Fibroblast of skin of scalp (primary cell): ENCODE data around the gene VIPR1.
"Not testable (repeated sequence)": the region's sequence is repeated elsewhere in the genome, so short reads cannot be mapped to it uniquely, and the experiment has no call there.

Experiments
- DNase-seq: peaks from one replicate; pipeline ENCODE4 v3.0.0-alpha.2; 2013

The VIPR1 gene

DNA sequence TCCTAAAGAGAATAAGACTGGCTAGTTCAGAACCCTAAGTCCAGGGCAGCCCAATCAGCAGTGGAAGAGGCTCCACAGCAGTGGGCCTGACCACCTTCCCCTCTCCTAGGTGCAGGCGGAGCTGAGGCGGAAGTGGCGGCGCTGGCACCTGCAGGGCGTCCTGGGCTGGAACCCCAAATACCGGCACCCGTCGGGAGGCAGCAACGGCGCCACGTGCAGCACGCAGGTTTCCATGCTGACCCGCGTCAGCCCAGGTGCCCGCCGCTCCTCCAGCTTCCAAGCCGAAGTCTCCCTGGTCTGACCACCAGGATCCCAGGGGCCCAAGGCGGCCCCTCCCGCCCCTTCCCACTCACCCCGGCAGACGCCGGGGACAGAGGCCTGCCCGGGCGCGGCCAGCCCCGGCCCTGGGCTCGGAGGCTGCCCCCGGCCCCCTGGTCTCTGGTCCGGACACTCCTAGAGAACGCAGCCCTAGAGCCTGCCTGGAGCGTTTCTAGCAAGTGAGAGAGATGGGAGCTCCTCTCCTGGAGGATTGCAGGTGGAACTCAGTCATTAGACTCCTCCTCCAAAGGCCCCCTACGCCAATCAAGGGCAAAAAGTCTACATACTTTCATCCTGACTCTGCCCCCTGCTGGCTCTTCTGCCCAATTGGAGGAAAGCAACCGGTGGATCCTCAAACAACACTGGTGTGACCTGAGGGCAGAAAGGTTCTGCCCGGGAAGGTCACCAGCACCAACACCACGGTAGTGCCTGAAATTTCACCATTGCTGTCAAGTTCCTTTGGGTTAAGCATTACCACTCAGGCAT, 33.7 kb downstream of the VIPR1 start:
- DNase-seq: peak; percentile 15

- DNase-seq: no peak
Observed at GRCh38 chr3:42537350-42537749, 34.9 kb downstream of the VIPR1 start.

- peak; percentile 17 for DNase-seq
Observed at GRCh38 chr3:42539871-42540714, 37.6 kb downstream of the VIPR1 start.

GRCh38 chr3:42541079-42541478, 38.6 kb downstream of the VIPR1 start:
- DNase-seq: no peak

- no peak for DNase-seq
Observed at GRCh38 chr3:42544492-42545283, 42.2 kb downstream of the VIPR1 start.

DNA sequence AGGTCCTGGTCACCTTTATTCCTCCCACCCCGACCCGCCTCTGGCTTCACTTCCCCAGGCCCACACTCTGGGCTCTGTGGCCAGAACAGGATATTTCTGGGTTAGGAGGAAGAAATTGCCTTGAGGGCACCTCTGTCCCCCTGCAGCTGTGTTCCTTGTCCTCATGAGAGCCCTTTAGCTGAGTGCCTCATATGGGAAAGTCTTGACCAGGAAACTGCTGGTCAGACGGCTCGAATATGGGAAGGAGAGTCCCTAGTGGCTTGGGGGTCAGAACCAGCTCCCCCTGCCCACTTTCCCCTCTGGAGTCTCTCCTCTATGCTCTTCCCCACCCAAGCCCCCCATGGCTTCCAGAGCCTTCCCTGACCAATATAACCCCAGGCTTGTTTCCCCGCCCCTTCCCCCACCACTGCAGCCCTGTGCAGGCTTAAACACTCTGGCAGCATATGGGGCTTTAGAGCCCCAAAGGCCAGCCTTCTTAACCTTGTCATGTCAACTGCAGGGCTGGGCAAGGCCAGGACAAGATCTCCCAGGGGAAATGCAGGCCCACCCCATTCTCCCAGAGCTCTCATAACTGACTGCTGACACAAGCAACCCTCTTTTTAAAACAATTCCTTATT, 42.9 kb downstream of the VIPR1 start:
- no peak for DNase-seq

- DNase-seq: no peak
Observed at GRCh38 chr3:42546691-42547213, 44.3 kb downstream of the VIPR1 start.

- DNase-seq: peak; percentile 53
Observed at GRCh38 chr3:42547401-42547945, 45.0 kb downstream of the VIPR1 start.

DNA sequence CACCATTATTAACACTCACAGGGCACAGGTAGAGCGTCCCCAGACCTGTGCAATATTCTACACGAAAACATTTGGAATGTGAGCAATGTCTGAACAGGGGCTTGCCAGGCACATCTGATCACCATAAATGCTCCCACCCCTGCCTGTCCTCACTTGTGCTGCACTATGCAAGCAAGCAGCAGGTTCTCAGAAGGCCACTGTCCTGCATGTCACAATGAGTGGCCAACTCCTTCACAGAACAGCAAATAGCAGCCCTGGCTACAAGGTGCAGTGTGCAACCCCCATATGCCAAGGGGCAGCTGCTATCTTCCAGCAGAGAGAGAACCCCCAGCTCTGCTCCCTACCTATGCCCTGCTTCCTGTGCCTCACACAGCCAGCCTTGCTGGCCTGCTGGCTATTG, 46.7 kb downstream of the VIPR1 start:
- DNase-seq: no peak

GRCh38 chr3:42550250-42550649, 47.8 kb downstream of the VIPR1 start:
- DNase-seq: no peak

DNA sequence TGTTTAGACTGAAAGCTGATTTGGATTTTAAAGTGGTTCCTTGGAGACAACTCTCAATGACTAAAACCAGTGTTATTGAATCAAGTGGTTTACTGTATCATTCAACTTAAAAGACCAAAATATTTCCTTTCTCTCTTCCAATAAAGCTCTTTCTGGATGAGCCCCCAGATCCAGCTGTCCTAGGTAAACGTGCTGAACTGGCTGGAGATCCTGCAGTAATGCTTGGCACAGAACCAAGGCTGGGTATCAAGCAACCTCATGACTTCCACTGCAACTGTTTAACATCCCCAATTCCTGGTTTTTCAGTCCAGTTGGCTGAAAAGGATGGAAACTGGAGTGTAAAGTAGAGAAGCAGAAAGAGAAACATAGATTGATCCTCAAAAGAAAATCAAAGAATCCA, 50.4 kb downstream of the VIPR1 start:
- DNase-seq: no peak

GRCh38 chr3:42556089-42556632, 53.7 kb downstream of the VIPR1 start:
- DNase-seq: no peak

DNA sequence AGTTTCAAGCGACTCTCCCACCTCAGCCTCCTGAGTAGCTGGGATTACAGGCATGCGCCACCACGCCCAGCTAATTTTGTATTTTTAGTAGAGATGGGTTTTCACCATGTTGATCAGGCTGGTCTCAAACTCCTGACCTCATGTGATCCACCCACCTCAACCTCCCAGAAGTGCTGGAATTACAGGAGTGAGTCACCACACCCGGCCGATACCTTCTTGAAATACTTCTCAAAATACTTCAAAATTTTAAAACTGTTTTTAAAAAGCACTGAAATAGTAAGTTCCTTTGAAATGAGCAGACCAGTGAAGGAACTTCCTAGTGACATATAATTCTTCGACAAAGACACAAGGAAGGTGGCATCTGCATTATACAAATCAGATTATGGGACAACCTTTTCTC, 54.4 kb downstream of the VIPR1 start:
- not testable (repeated sequence) for DNase-seq

GRCh38 chr3:42557854-42558253, 55.4 kb downstream of the VIPR1 start:
- no peak for DNase-seq

- no peak for DNase-seq
Observed at GRCh38 chr3:42562047-42562907, 59.8 kb downstream of the VIPR1 start.

DNA sequence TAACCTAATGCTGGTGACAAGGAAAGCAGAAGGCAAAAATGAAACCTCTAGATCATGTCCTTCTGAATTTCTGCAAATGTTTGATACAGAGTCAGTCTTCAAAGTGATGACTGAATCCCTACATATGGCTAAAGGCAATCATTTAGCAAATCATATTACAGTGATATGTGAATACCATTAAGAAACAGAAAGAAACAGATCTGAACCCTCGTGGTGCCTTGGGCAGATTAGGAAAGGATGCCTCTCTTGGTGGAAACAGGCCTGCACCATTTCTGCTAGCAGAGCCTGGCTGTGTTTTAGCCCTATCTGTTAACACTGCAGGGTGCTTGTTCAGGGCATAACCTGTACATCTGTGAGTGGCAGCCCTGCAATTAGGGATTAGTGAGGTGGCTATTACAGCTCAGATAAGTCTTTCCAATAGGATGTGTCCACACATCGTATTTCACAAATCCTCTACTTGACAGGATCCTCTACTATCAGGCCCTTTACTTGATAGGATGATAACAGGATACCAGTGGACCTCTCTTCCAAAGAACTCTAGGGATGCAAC, 67.2 kb downstream of the VIPR1 start:
- DNase-seq: no peak

- peak; percentile 52 for DNase-seq
Observed at GRCh38 chr3:42572278-42572677, 69.8 kb downstream of the VIPR1 start.

DNA sequence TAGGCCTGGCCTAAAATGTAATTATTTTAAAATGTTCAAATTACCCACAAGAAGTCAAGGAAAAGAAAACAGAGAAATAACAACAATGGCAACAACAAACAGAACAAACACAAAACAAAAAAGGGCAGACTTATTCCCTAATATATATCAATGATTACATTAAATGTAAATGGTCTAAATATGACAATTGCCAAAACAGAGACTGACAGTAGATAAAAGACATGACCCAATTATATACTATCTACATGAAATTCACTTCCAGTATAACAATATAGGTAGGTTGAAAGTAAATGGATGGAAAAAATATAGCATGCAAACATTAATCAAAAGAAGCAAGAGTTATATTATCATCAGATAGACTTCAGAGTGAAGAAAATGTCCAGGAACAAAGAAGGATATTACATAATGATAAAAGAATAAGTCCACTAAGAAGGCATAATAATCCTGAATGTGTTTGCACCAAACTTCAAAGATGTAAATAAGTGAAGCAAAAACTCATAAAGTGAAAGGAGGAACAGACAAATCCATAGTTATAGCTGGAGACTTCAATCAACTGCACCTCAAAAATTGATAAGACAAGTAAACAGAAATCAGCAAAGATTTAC, 72.8 kb downstream of the VIPR1 start:
- DNase-seq: no peak

GRCh38 chr3:42578054-42578453, 75.6 kb downstream of the VIPR1 start:
- no peak for DNase-seq

GRCh38 chr3:42579346-42579745, 76.9 kb downstream of the VIPR1 start:
- DNase-seq: not testable (repeated sequence)
